KMS-11 (cell line): ENCODE results near the gene RAB40B.

Source experiments
- H2AFZ ChIP-seq: fragments of 200-600 bp; sonication (generic); 2 replicates; pipeline ENCODE4 v1.6.1; 2016; ENCODE audit warnings: antibody characterized with exemption, mixed run types, low read depth
- H3K27ac ChIP-seq: fragments of 200-600 bp; sonication (generic); 2 replicates; pipeline ENCODE4 v1.6.1; 2016; ENCODE audit warnings: mild to moderate bottlenecking, mixed run types
- H3K27me3 ChIP-seq: fragments of 200-600 bp; sonication (generic); 2 replicates; pipeline ENCODE4 v1.6.1; 2017; ENCODE audit warnings: mild to moderate bottlenecking, low read depth, mixed run types, moderate library complexity; ENCODE audit not compliant: insufficient read depth
- H3K36me3 ChIP-seq: fragments of 200-600 bp; sonication (generic); 2 replicates; pipeline ENCODE4 v1.6.1; 2017; ENCODE audit warnings: mild to moderate bottlenecking, mixed run types; ENCODE audit not compliant: insufficient read depth
- H3K4me1 ChIP-seq: fragments of 200-600 bp; sonication (generic); 2 replicates; pipeline ENCODE4 v1.6.1; 2016; ENCODE audit warnings: mild to moderate bottlenecking, low read depth, mixed run types; ENCODE audit not compliant: poor library complexity, severe bottlenecking
- H3K4me2 ChIP-seq: fragments of 200-600 bp; sonication (generic); 2 replicates; pipeline ENCODE4 v1.7.0; 2016; ENCODE audit warnings: mild to moderate bottlenecking, mixed run types
- H3K4me3 ChIP-seq: fragments of 200-600 bp; sonication (generic); IDR thresholded peaks from 2 replicates; pipeline ENCODE4 v1.6.1; 2017; ENCODE audit warnings: low read depth, low read length, mixed read lengths; ENCODE audit not compliant: insufficient read depth
- H3K79me2 ChIP-seq: fragments of 200-600 bp; sonication (generic); 2 replicates; pipeline ENCODE4 v1.6.1; 2016; ENCODE audit warnings: low read depth, mixed run types; ENCODE audit not compliant: insufficient read depth
- H3K9ac ChIP-seq: fragments of 200-600 bp; sonication (generic); 2 replicates; pipeline ENCODE4 v1.6.1; 2016; ENCODE audit warnings: mild to moderate bottlenecking, mixed run types
- H4K20me1 ChIP-seq: fragments of 200-600 bp; sonication (generic); 2 replicates; pipeline ENCODE4 v1.6.1; 2016; ENCODE audit warnings: mild to moderate bottlenecking, mixed run types; ENCODE audit not compliant: insufficient read depth
- CTCF ChIP-seq: fragments of 200-600 bp; sonication (generic); conservative IDR thresholded peaks from 2 replicates; pipeline ENCODE4 v1.6.1; 2017; ENCODE audit warnings: low read depth, mild to moderate bottlenecking, antibody characterized with exemption, low read length, moderate library complexity, mixed read lengths

The RAB40B gene

GRCh38 chr17:82658331-82658730 is 40.2 kb downstream of the RAB40B start:
- Histone ChIP-seq H3K9ac (no peak overlapping the region), H3K4me2 (no peak overlapping the region), H4K20me1 (no peaks in the 10 kb centered on the region), H3K4me3 (no peak overlapping the region), H3K4me1 (no peaks in the 10 kb centered on the region), H2AFZ (no peak overlapping the region), H3K79me2 (no peaks in the 10 kb centered on the region), H3K27me3 (no peaks in the 10 kb centered on the region), H3K27ac (no peak overlapping the region), H3K36me3 (no peaks in the 10 kb centered on the region)
- no peak for TF ChIP-seq CTCF

- no peak for TF ChIP-seq CTCF
- no peaks in the 10 kb centered on the region for H3K36me3 ChIP-seq
- H3K4me2 ChIP-seq: no peak overlapping the region
- H3K27ac ChIP-seq: no peak overlapping the region
- no peaks in the 10 kb centered on the region for H4K20me1 ChIP-seq
- H3K79me2 ChIP-seq: no peaks in the 10 kb centered on the region
- no peaks in the 10 kb centered on the region for H3K27me3 ChIP-seq
- no peak overlapping the region for H3K9ac ChIP-seq
- no peak overlapping the region for H3K4me3 ChIP-seq
- H2AFZ ChIP-seq: no peak overlapping the region
- H3K4me1 ChIP-seq: no peaks in the 10 kb centered on the region
Observed at GRCh38 chr17:82657926-82658325, 40.6 kb downstream of the RAB40B start.

GRCh38 chr17:82656266-82656665 is 42.2 kb downstream of the RAB40B start:
- Histone ChIP-seq H4K20me1 (no peaks in the 10 kb centered on the region), H3K27ac (no peak overlapping the region), H3K4me3 (no peak overlapping the region), H3K79me2 (no peaks in the 10 kb centered on the region), H3K4me1 (peaks cover 4% of the 10 kb centered on the region), H3K27me3 (no peaks in the 10 kb centered on the region), H3K9ac (no peak overlapping the region), H3K36me3 (no peaks in the 10 kb centered on the region), H2AFZ (no peak overlapping the region), H3K4me2 (no peak overlapping the region)
- no peak for TF ChIP-seq CTCF

- Histone ChIP-seq H3K9ac (no peak overlapping the region), H4K20me1 (no peaks in the 10 kb centered on the region), H3K27me3 (no peaks in the 10 kb centered on the region), H3K4me2 (no peak overlapping the region), H3K36me3 (no peaks in the 10 kb centered on the region), H3K4me3 (no peak overlapping the region), H3K27ac (no peak overlapping the region), H2AFZ (no peak overlapping the region), H3K4me1 (peaks cover 9% of the 10 kb centered on the region), H3K79me2 (no peaks in the 10 kb centered on the region)
- TF ChIP-seq CTCF: no peak
Observed at GRCh38 chr17:82655523-82655922, 43.0 kb downstream of the RAB40B start.
